WTC11 (cell line): ENCODE results near the gene SVEP1. TPM values are rescaled to one million over a fixed set of nuclear protein-coding genes. Genes with fewer than 3 reads are reported as not detected.
"Not testable (repeated sequence)": the region's sequence is repeated elsewhere in the genome, so short reads cannot be mapped to it uniquely, and the experiment has no call there.

Experiments used
- ATAC-seq: fragments of 200-7000 bp; cut with Tn5 transposase; 2 replicates; pipeline ENCODE4 v1.10.0; 2021; ENCODE audit warnings: mild to moderate bottlenecking, moderate library complexity
- CTCF ChIA-PET: fragments of 300-600 bp; sonication (Branson Sonifier 250); formaldehyde crosslinking; loops from one replicate; lab custom pipeline; 2021; ENCODE audit warnings: antibody characterized with exemption; lab: Charles Lee
- POLR2A ChIA-PET: fragments of 350-600 bp; sonication (Branson Sonifier 250); formaldehyde crosslinking; loops from one replicate; lab custom pipeline; 2021; ENCODE audit warnings: antibody characterized with exemption; lab: Charles Lee
- DNase-seq: peaks from one replicate; pipeline ENCODE4 v3.0.0; 2021; ENCODE audit warnings: low spot score
- H3K27ac Mint-ChIP-seq: 2 replicates; pipeline ENCODE4 v1.8.0; 2021; ENCODE audit warnings: mixed read lengths
- H3K27me3 Mint-ChIP-seq: 2 replicates; pipeline ENCODE4 v1.8.0; 2021; ENCODE audit warnings: low read depth, mild to moderate bottlenecking, moderate library complexity, mixed read lengths
- H3K36me3 Mint-ChIP-seq: 2 replicates; pipeline ENCODE4 v1.8.0; 2021; ENCODE audit warnings: mixed read lengths
- H3K4me1 Mint-ChIP-seq: 2 replicates; pipeline ENCODE4 v1.8.0; 2022; ENCODE audit warnings: mixed read lengths
- H3K4me3 Mint-ChIP-seq: 2 replicates; pipeline ENCODE4 v1.8.0; 2021; ENCODE audit warnings: mild to moderate bottlenecking, moderate library complexity, mixed read lengths
- H3K9me3 Mint-ChIP-seq: 2 replicates; pipeline ENCODE4 v1.8.0; 2021; ENCODE audit warnings: mixed read lengths
- FOXK1 ChIP-seq: sonication (generic); formaldehyde crosslinking; IDR thresholded peaks from 2 replicates; pipeline ENCODE4 v1.8.0; 2022; ENCODE audit warnings: mild to moderate bottlenecking, moderate library complexity, missing genetic modification reagents
- GRHL2 ChIP-seq: fragments of 250-450 bp; sonication (Bioruptor Pico); IDR thresholded peaks from 2 replicates; pipeline ENCODE4 v1.8.0; 2022; ENCODE audit warnings: mild to moderate bottlenecking, moderate library complexity; ENCODE audit not compliant: insufficient replicate concordance, severe bottlenecking
- HMGA2 ChIP-seq: fragments of 250-450 bp; sonication (Bioruptor Pico); IDR thresholded peaks from 2 replicates; pipeline ENCODE4 v1.4.0; 2021; ENCODE audit warnings: mild to moderate bottlenecking, moderate library complexity
- IRF2 ChIP-seq: sonication (generic); formaldehyde crosslinking; IDR thresholded peaks from 2 replicates; pipeline ENCODE4 v1.8.0; 2022; ENCODE audit warnings: low read depth, missing genetic modification reagents, borderline replicate concordance
- PRRX2 ChIP-seq: fragments of 250-450 bp; sonication (Bioruptor Pico); IDR thresholded peaks from 2 replicates; pipeline ENCODE4 v1.8.0; 2021; ENCODE audit warnings: mild to moderate bottlenecking
- TEAD4 ChIP-seq: sonication (generic); formaldehyde crosslinking; IDR thresholded peaks from 2 replicates; pipeline ENCODE4 v1.8.0; 2022; ENCODE audit warnings: mild to moderate bottlenecking, missing genetic modification reagents
- ZNF138 ChIP-seq: sonication (generic); formaldehyde crosslinking; conservative IDR thresholded peaks from 2 replicates; pipeline ENCODE4 v1.8.1; 2022; ENCODE audit warnings: mild to moderate bottlenecking, moderate library complexity, missing genetic modification reagents
- ZNF232 ChIP-seq: sonication (generic); formaldehyde crosslinking; IDR thresholded peaks from 2 replicates; pipeline ENCODE4 v1.8.0; 2022; ENCODE audit warnings: mild to moderate bottlenecking, missing genetic modification reagents
- ZNF671 ChIP-seq: fragments of 250-450 bp; sonication (Bioruptor Pico); IDR thresholded peaks from 2 replicates; pipeline ENCODE4 v1.8.0; 2021; ENCODE audit warnings: mild to moderate bottlenecking
- total RNA-seq: library from RNA; stranded (reverse); gene quantifications from 3 replicates; pipeline ENCODE4 v1.2.3, GENCODE V29; 2021
- TF ChIP-seq, protein P1 (sequence below): sonication (generic); formaldehyde crosslinking; IDR thresholded peaks from 2 replicates; pipeline ENCODE4 v1.8.1; 2023; ENCODE audit warnings: mild to moderate bottlenecking, missing genetic modification reagents
- TF ChIP-seq, protein P2 (sequence below): fragments of 250-450 bp; sonication (Bioruptor Pico); IDR thresholded peaks from 2 replicates; pipeline ENCODE4 v2.1.2; 2022; ENCODE audit warnings: mild to moderate bottlenecking, moderate library complexity
- TF ChIP-seq, protein P3 (sequence below): sonication (generic); formaldehyde crosslinking; IDR thresholded peaks from 2 replicates; pipeline ENCODE4 v1.8.0; 2022; ENCODE audit warnings: mild to moderate bottlenecking, missing genetic modification reagents
- TF ChIP-seq, protein P4 (sequence below): sonication (generic); formaldehyde crosslinking; IDR thresholded peaks from 2 replicates; pipeline ENCODE4 v1.8.0; 2022; ENCODE audit warnings: mild to moderate bottlenecking, missing genetic modification reagents
- TF ChIP-seq, protein P5 (sequence below): sonication (generic); formaldehyde crosslinking; IDR thresholded peaks from 2 replicates; pipeline ENCODE4 v1.8.0; 2022; ENCODE audit warnings: mild to moderate bottlenecking, missing genetic modification reagents

The SVEP1 gene
- total RNA-seq, 1 experiment from 2014 or later: 0.74 TPM

DNA sequence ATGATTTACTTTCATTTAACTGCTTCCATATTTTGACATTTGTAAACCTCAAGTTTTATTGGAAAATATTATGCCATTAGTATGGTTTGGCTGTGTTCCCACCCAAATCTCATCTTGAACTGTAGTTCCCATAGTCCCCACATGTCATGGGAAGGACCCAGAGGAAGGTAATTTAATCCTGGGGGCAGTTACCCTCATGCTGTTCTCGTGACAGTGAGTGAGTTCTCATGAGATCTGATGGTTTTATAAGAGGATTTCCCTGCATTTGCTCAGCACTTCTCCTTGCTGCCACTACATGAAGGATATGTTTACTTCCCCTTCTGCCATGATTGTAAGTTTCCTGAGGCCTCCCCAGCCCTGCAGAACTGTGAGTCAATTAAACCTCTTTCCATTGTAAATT is 48.3 kb downstream of the SVEP1 start:
- Mint-ChIP-seq H3K9me3 (peaks cover 36% of the 10 kb centered on the region), H3K4me1 (peaks cover 12% of the 10 kb centered on the region)
- ATAC-seq, DNase-seq, H3K27ac Mint-ChIP-seq, POLR2A ChIA-PET, H3K36me3 Mint-ChIP-seq, H3K27me3 Mint-ChIP-seq, H3K4me3 Mint-ChIP-seq, CTCF ChIA-PET: not testable (repeated sequence)

DNA sequence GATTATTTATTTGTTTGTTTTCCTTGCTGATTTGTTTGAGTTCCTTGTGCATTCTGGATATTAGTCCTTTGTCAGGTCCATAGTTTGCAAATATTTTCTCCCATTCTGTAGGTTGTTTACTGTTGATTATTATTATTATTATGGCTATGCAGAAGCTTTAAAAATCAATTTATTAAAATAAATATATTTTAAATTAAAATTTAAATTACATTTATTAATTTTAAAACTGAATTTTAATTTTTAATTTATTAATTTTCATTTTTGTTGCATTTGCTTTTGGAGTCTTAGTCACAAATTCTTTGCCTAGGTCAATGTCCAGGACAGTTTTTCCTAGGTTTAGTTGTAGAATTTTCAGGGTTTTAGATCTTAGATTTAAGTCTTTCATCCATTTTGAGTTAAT is 50.9 kb downstream of the SVEP1 start:
- DNase-seq (no peak), ATAC-seq (no peak)
- Mint-ChIP-seq H3K27ac (no peak overlapping the region), H3K27me3 (no peaks in the 10 kb centered on the region), H3K4me3 (no peak overlapping the region), H3K9me3 (peaks cover 21% of the 10 kb centered on the region), H3K36me3 (no peaks in the 10 kb centered on the region), H3K4me1 (peaks cover 12% of the 10 kb centered on the region)
- TF ChIP-seq GRHL2 (CRISPR knock-in tag): no peak
- no peak for TF ChIP-seq FOXK1
- TF ChIP-seq ZNF232 (CRISPR knock-in tag): no peak
- TF ChIP-seq HMGA2 (CRISPR knock-in tag): peak; percentile 97
- TF ChIP-seq PRRX2 (CRISPR knock-in tag): no peak
- TF ChIP-seq, protein P1, sequence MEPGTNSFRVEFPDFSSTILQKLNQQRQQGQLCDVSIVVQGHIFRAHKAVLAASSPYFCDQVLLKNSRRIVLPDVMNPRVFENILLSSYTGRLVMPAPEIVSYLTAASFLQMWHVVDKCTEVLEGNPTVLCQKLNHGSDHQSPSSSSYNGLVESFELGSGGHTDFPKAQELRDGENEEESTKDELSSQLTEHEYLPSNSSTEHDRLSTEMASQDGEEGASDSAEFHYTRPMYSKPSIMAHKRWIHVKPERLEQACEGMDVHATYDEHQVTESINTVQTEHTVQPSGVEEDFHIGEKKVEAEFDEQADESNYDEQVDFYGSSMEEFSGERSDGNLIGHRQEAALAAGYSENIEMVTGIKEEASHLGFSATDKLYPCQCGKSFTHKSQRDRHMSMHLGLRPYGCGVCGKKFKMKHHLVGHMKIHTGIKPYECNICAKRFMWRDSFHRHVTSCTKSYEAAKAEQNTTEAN (CRISPR knock-in tag): no peak
- CTCF ChIA-PET: no interaction called here
- POLR2A ChIA-PET: no interaction called here

DNA sequence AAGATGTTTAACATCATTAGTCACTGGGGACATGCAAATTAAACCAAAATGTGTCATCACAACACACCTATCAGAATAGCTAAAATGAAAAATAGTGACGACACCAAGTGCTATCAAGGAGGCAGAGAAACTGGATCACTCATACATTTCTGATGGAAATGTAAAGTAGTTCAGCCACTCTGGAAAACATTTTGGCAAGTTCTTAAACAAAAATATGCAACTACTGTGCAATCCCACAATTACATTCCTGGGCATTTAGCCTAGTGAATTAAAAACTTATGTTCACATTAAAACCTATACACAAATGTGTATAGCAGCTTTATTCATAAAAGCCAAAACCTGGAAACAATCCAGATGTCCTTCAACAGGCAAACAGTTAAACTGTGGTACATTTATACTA is 53.1 kb downstream of the SVEP1 start:
- TF ChIP-seq ZNF671 (CRISPR knock-in tag): no peak
- TF ChIP-seq, protein P2, sequence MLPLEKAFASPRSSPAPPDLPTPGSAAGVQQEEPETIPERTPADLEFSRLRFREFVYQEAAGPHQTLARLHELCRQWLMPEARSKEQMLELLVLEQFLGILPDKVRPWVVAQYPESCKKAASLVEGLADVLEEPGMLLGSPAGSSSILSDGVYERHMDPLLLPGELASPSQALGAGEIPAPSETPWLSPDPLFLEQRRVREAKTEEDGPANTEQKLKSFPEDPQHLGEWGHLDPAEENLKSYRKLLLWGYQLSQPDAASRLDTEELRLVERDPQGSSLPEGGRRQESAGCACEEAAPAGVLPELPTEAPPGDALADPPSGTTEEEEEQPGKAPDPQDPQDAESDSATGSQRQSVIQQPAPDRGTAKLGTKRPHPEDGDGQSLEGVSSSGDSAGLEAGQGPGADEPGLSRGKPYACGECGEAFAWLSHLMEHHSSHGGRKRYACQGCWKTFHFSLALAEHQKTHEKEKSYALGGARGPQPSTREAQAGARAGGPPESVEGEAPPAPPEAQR (CRISPR knock-in tag): no peak
- no peak for TF ChIP-seq TEAD4 (CRISPR knock-in tag)
- no peak for TF ChIP-seq IRF2 (CRISPR knock-in tag)
- TF ChIP-seq ZNF138 (CRISPR knock-in tag): no peak
- no peak for DNase-seq
- Mint-ChIP-seq H3K4me3 (no peak overlapping the region), H3K36me3 (no peaks in the 10 kb centered on the region), H3K4me1 (peaks cover 4% of the 10 kb centered on the region), H3K9me3 (peaks cover 14% of the 10 kb centered on the region), H3K27ac (no peak overlapping the region), H3K27me3 (no peaks in the 10 kb centered on the region)
- POLR2A ChIA-PET: no interaction called here
- CTCF ChIA-PET: no interaction called here
- no peak for ATAC-seq

DNA sequence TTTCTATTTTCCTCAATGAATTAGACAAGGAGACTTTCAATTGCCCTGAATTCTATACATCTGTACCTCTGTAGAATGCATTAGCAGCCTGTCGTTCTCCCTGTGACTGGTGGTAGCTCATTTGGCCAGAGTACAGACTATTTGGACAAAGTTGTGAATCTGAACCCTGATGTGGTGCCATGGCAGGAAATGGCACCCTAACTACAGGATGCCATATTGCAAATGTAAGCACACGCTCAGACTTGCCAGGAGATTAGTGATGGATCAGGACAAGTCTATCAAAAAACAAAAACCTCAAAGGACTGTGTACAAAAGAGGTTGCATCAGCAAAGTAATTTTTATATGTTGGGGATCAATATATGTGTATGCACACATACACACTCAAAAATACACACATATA is 58.3 kb downstream of the SVEP1 start:
- CTCF ChIA-PET: no interaction called here
- no peak for TF ChIP-seq IRF2 (CRISPR knock-in tag)
- TF ChIP-seq, protein P3, sequence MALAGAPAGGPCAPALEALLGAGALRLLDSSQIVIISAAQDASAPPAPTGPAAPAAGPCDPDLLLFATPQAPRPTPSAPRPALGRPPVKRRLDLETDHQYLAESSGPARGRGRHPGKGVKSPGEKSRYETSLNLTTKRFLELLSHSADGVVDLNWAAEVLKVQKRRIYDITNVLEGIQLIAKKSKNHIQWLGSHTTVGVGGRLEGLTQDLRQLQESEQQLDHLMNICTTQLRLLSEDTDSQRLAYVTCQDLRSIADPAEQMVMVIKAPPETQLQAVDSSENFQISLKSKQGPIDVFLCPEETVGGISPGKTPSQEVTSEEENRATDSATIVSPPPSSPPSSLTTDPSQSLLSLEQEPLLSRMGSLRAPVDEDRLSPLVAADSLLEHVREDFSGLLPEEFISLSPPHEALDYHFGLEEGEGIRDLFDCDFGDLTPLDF: no peak
- TF ChIP-seq, protein P4, sequence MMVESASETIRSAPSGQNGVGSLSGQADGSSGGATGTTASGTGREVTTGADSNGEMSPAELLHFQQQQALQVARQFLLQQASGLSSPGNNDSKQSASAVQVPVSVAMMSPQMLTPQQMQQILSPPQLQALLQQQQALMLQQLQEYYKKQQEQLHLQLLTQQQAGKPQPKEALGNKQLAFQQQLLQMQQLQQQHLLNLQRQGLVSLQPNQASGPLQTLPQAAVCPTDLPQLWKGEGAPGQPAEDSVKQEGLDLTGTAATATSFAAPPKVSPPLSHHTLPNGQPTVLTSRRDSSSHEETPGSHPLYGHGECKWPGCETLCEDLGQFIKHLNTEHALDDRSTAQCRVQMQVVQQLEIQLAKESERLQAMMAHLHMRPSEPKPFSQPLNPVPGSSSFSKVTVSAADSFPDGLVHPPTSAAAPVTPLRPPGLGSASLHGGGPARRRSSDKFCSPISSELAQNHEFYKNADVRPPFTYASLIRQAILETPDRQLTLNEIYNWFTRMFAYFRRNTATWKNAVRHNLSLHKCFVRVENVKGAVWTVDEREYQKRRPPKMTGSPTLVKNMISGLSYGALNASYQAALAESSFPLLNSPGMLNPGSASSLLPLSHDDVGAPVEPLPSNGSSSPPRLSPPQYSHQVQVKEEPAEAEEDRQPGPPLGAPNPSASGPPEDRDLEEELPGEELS (CRISPR knock-in tag): no peak
- no peak for TF ChIP-seq PRRX2 (CRISPR knock-in tag)
- TF ChIP-seq, protein P5, sequence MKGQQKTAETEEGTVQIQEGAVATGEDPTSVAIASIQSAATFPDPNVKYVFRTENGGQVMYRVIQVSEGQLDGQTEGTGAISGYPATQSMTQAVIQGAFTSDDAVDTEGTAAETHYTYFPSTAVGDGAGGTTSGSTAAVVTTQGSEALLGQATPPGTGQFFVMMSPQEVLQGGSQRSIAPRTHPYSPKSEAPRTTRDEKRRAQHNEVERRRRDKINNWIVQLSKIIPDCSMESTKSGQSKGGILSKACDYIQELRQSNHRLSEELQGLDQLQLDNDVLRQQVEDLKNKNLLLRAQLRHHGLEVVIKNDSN: no peak
- no peak for TF ChIP-seq HMGA2 (CRISPR knock-in tag)
- H3K9me3 Mint-ChIP-seq: no peaks in the 10 kb centered on the region
- no peak overlapping the region for H3K4me3 Mint-ChIP-seq
- H3K4me1 Mint-ChIP-seq: no peaks in the 10 kb centered on the region
- H3K36me3 Mint-ChIP-seq: no peaks in the 10 kb centered on the region
- no peak for DNase-seq
- ATAC-seq: no peak
- no peak overlapping the region for H3K27ac Mint-ChIP-seq
- no peaks in the 10 kb centered on the region for H3K27me3 Mint-ChIP-seq
- POLR2A ChIA-PET: no interaction called here
